ENCODE measurements around the gene CHD9. TPM values are rescaled to one million over a fixed set of nuclear protein-coding genes. Genes with fewer than 3 reads are reported as not detected.

Gene CHD9
- total RNA-seq, 4 donors from 2014 or later: 24.5 to 84.0 (median 48.2) TPM

- TF ChIP-seq CTCF (IDR thresholded peaks at IDR 0.05 in 4 of 5, conservative IDR thresholded peaks at IDR 0.05 in 1 of 5) (no peak), POLR2A (IDR thresholded peaks at IDR 0.05) (no peak)
- Histone ChIP-seq H3K4me1 (peaks cover 43 to 55% of the 10 kb centered on the region in 2 donors), H3K9me3 (no peaks in the 10 kb centered on the region), H3K27ac (peak overlapping the region; percentile 33 to 59 (median 44)), H3K4me3 (no peak overlapping the region), H3K27me3 (no peaks in the 10 kb centered on the region), H3K36me3 (no peaks in the 10 kb centered on the region)
- in situ Hi-C loops (cut with MboI; ENCODE audit: low sequenced_read_pairs in 4 of 4): loop anchor here in 2 of 4 donors (25.0 kb wide), 1 partner anchor 101 kb away; no protein-coding TSS in a partner anchor
- intact Hi-C loops (cut with DNase I; ENCODE audit: low total_unique reads): no loop called here
- peak in 1 of 2 donors; percentile 45 for DNase-seq
- ATAC-seq: peak in 1 of 2 donors; percentile 29
Observed at GRCh38 chr16:53061701-53062159, 6.9 kb downstream of the CHD9 start.

- DNase-seq (no peak), ATAC-seq (no peak)
- TF ChIP-seq CTCF (IDR thresholded peaks at IDR 0.05 in 4 of 5, conservative IDR thresholded peaks at IDR 0.05 in 1 of 5) (no peak), POLR2A (IDR thresholded peaks at IDR 0.05) (no peak)
- in situ Hi-C loops (cut with MboI; ENCODE audit: low sequenced_read_pairs in 4 of 4): loop anchor here in 2 of 4 donors (25.0 kb wide), 1 partner anchor 98 kb away; no protein-coding TSS in a partner anchor
- intact Hi-C loops (cut with DNase I; ENCODE audit: low total_unique reads): no loop called here
- H3K4me1 ChIP-seq: peaks cover 31 to 45% of the 10 kb centered on the region in 2 donors
- no peaks in the 10 kb centered on the region for H3K27me3 ChIP-seq
- peak overlapping the region in 3 of 4 donors; percentile 15 to 65 (median 52) for H3K27ac ChIP-seq
- H3K4me3 ChIP-seq: no peak overlapping the region
- no peaks in the 10 kb centered on the region for H3K9me3 ChIP-seq
- H3K36me3 ChIP-seq: no peaks in the 10 kb centered on the region
Observed at GRCh38 chr16:53064081-53064578, 9.3 kb downstream of the CHD9 start.

- intact Hi-C loops (cut with DNase I; ENCODE audit: low total_unique reads): no loop called here
- no peak overlapping the region for H3K4me3 ChIP-seq
- peak overlapping the region; percentile 49 to 65 (median 58) for H3K27ac ChIP-seq
- TF ChIP-seq CTCF (IDR thresholded peaks at IDR 0.05 in 4 of 5, conservative IDR thresholded peaks at IDR 0.05 in 1 of 5) (no peak), POLR2A (IDR thresholded peaks at IDR 0.05) (no peak)
- peak; percentile 36 to 56 for ATAC-seq
- no peaks in the 10 kb centered on the region for H3K9me3 ChIP-seq
- in situ Hi-C loops (cut with MboI; ENCODE audit: low sequenced_read_pairs in 4 of 4): loop anchor here in 2 of 4 donors (25.0 kb wide), 1 partner anchor 97 kb away; no protein-coding TSS in a partner anchor
- H3K27me3 ChIP-seq: no peaks in the 10 kb centered on the region
- no peaks in the 10 kb centered on the region for H3K36me3 ChIP-seq
- peaks cover 36 to 58% of the 10 kb centered on the region in 2 donors for H3K4me1 ChIP-seq
- DNase-seq: no peak
Observed at GRCh38 chr16:53065461-53066061, 10.8 kb downstream of the CHD9 start.

GRCh38 chr16:53067675-53068074 lies 12.9 kb downstream of the CHD9 start:
- intact Hi-C loops (cut with DNase I; ENCODE audit: low total_unique reads): no loop called here
- ATAC-seq (no peak), DNase-seq (no peak)
- H3K4me3 ChIP-seq: no peak overlapping the region
- peak overlapping the region in 3 of 4 donors; percentile 3 to 65 (median 63) for H3K27ac ChIP-seq
- in situ Hi-C loops (cut with MboI; ENCODE audit: low sequenced_read_pairs in 4 of 4): loop anchor here in 2 of 4 donors (25.0 kb wide), 1 partner anchor 95 kb away; no protein-coding TSS in a partner anchor
- no peak for TF ChIP-seq CTCF (IDR thresholded peaks at IDR 0.05 in 4 of 5, conservative IDR thresholded peaks at IDR 0.05 in 1 of 5)
- no peak for TF ChIP-seq POLR2A (IDR thresholded peaks at IDR 0.05)
- H3K27me3 ChIP-seq: no peaks in the 10 kb centered on the region
- no peaks in the 10 kb centered on the region for H3K36me3 ChIP-seq
- H3K9me3 ChIP-seq: no peaks in the 10 kb centered on the region
- peaks cover 37 to 57% of the 10 kb centered on the region in 2 donors for H3K4me1 ChIP-seq

Data from gastrocnemius medialis (tissue), 4 donors.